ENCODE data around the gene PDZD7.

The PDZD7 gene

GRCh38 chr10:101060951-101061623, 30.2 kb upstream of the PDZD7 start:
- DNase-seq = peak; percentile 70 to 94

- peak; percentile 81 to 92 for DNase-seq
Measured at GRCh38 chr10:101060036-101060950, 29.4 kb upstream of the PDZD7 start.

- no peak for DNase-seq
Measured at GRCh38 chr10:101056365-101057151, 25.6 kb upstream of the PDZD7 start.

GRCh38 chr10:101055411-101055810, 24.5 kb upstream of the PDZD7 start:
- no peak for DNase-seq

DNA sequence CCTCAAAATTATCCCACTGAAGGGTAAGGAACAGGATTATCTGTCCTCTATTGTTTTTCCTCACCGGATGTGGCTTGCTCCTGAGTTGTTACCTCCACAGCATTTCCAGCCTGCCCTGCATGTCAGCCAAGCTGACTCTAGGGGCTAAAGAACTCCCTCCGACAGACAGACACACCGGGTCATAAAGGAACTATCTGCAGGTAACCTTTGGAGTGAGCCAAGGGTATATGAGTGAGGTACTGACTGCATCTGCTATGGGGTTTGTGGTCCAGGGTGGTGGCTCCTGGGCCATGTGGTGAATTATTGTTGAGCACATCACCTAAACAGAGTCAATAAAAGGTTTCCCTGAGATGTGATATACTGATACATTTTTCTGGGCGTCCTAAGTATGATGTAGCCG, 23.9 kb upstream of the PDZD7 start:
- no peak for DNase-seq

DNA sequence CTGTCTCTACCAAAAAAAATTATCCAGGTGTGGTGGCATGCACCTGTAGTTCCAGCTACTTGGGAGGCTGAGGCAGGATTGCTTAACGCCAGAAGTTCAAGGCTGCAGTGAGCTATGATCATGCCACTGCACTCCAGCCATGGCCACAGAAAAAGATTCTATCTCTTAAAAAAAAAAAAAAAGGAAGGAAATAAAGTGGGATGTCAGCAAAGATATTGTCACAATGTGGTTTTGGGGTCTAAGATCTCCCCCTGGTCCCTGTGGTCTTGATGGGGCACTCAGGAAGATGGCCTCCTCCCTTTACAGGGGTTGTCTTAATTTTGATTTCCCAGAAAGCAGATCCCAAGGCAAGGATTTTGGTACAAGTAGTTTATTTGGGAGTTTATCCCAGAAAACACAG, 23.4 kb upstream of the PDZD7 start:
- no peak for DNase-seq

DNA sequence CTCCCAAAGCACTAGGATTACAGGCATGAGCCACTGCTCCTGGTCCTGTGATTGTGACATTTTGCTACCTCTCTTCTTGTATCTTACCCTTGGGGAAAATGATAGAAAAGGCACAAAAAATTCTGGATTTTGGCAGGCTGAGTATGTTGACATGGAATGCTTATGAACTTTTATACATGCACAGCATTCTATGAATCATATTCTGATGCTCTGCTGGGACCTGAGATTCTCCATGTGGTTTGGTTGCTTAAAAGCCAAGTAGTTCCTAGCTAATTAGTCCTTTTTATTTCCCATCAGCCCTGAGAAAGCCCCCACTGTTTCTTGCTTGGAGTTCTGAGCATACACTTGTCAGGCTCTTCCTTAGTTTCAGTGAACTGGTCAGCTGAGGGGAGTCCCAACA, 22.6 kb upstream of the PDZD7 start:
- no peak for DNase-seq

GRCh38 chr10:101052285-101052684, 21.4 kb upstream of the PDZD7 start:
- DNase-seq = no peak

DNA sequence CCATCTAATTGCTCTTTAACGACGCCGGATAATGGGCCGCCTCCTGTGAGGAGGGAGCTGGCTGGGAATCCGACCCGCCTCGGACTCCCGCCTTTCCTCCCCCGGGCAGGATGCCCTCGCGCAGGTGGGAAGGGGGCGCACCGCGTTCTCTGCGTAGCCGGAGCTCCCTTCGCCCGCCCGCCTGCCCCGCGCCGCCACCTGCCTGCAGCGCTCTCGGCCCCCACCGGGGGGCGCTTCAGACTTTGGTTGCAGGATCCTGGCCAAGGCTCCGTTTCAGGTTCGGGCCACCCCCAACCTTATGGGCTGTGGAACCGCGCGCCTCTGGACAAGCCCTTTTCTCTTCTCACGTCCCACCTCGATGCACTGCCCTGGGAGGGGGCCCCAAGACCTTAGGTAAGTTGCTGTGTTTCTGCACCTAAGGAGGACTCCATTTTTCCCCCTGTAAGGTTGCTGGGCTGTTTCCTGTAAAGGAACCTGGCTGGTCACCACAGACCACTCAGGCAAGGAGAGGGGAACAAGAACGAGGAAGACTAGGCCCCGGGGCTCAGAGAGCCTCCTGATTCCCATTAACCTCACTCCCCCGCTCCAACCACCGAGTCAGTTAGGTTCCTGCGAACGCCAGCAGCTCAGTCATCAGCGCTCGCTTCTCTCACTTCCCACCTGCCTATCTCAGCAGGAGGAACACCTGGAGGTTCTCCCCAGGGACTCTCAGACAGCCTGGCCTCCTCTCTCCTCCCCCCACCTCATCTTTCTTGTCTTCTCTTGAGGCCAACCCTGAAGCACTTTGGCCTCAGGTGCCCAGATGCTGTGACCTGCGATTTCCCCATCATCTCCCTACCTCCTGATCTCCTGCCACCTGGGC, 19.5 kb upstream of the PDZD7 start:
- DNase-seq = peak; percentile 37 to 77

DNA sequence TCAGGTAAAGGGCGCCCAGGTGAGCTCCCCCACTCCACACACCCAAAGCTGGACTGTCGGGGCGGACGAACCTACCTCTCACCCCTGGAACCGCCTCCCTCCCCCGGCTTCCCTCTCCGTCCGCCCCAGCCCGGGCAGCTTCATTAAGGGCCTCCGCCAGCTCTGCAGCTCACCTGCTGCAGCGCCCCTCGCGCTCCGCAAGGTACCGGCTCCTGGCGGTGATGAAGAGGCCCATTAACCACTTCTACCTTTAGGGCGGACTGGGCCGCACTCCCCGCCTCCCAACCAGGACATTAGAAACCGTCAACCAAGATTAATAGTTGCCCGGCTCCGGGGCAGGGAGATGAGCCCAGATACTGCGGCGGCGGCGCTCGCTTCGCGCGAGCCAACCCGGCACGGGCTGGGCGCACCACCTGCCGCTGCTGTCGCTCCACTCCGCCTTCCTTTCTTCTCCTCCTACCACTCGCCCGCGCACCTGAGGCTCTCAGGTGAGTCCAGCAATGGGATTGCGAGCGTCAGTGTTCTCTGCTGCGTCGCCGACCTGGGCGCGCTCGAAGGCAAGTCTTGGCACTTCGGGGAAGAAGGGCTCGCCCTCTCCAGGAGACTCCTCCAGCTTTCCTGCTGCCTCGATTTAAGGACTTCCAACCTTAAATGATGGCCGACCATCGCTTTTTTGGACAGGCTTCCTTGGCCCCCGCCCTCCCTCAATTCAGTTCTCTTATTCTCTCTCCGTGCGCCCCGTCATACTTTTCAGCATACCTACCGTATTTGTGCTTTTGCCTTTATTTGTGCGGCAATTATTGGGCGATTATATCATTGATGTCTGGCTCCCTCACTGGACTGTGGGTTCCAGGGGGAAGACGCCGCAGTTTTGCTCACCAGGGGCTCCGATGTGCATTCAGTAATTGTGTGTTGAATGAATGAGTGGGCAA, 17.3 kb upstream of the PDZD7 start:
- peak; percentile 73 to 94 for DNase-seq

DNA sequence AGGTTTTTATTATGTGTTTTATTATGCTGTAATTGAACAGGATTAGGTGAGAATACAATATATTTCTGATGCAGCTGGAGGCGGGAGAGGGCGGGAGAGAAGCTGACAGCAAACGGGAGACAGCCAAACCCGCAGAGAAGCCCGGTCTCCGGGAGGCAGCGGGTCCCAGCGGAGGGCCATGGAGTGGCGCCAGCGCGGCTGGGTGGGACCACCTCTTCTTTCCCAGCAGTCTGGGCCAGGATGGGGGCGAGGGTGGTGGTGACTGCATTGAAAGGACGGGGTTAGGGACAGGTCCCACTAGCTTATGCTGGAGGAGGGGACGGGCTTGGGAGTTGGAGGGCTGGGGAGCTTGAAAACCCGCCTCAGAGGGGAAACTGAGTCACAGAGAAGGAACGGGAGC, 16.3 kb upstream of the PDZD7 start:
- DNase-seq = no peak

DNA sequence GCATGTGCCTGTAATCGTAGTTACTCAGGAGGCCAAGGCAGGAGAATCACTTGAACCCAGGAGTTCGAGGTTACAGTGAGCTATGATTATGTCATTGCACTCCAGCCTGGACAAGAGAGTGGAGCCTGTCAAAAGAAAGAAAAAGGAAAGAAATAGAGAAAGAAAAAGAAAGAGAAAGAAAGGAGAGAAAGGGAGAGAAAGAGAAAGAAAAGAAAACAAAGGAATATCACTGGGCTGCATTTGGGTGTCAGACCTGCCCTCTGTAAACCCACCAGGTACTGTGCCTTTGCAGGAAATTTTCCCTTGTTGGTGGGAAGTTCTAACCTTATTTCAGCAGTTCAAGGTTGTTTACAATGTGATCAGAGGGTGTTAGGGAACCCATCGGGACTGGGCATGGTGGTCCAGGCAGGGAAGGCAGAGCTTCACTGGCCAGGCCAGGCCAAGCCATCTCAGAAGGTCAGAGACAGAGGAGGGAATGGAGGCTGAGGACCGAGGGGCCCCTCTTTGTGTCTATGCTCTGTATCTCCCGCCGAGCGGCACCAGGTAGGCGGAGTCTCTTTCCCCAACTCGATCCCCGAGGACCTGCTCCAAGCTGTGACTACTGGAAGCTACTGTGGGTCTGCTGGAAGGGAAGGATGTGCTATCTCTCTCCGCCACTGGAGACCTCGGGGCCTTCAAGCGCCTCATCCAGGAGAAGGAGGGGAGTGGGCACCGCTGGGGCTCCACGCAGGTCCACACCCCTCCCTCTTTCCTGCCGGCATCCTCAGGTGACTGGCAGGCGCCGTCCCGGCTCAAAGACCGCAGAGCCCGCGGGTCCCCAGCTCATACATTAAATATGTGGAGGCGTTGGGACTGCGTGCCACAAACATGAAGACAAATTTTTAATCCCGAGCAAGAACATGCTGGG, 15.7 kb upstream of the PDZD7 start:
- DNase-seq = peak; percentile 40 to 67

- DNase-seq = no peak
Measured at GRCh38 chr10:101044117-101044516, 13.2 kb upstream of the PDZD7 start.

DNA sequence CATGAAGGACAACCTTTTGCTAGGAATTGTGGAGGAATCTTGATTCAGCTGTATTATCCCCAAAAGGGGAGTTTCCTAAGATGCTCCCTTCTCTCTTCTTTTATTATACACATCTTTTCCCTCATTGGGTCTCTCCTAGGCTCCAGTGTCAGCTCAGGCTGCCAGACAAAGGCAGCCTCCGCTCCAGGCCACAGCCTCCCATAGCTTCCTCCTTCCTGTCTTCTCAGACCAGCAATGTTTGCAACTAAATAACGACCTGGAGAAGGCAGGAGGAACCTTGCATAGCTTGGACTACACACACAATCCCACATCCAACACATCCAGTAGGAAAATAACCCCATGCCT, 12.4 kb upstream of the PDZD7 start:
- DNase-seq = no peak

DNA sequence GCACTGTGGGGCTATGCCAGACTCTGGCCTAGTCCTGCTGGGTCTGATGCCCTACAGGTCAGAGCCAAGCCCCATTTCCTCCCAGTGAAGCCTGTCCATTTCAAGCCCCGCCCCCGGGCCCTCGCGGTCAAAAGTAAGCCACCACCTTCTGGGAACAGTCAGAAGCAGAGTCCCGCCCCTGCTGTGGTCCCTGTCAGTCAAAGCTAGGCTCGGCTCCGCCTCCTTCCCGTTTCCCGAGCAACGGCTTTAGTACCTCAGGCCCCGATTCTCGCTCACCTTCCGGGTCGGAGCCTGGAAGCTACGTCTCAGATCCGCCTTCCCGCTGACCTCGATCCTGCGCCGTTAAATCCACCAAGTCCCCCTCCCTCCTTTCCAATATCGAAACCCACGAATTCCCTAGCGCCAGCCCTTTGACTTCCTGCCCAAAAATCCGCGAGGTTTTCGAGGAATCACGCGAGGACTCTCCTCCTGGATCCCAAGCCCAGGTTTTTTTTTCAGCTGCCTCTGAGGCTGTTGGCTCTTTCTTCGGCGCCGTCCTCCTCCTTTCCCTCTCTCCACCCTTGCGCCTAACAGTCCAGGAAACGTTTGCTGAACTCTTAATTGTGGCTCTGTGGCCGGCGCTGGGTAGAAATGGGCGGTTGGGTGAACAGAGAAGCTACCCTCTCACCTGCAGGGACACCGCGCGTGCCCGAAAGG, 11.9 kb upstream of the PDZD7 start:
- DNase-seq = peak; percentile 87 to 96

- no peak for DNase-seq
Measured at GRCh38 chr10:101042118-101042517, 11.2 kb upstream of the PDZD7 start.

- peak; percentile 57 to 73 for DNase-seq
Measured at GRCh38 chr10:101041252-101041761, 10.4 kb upstream of the PDZD7 start.

- no peak for DNase-seq
Measured at GRCh38 chr10:101040851-101041250, 9.9 kb upstream of the PDZD7 start.

DNA sequence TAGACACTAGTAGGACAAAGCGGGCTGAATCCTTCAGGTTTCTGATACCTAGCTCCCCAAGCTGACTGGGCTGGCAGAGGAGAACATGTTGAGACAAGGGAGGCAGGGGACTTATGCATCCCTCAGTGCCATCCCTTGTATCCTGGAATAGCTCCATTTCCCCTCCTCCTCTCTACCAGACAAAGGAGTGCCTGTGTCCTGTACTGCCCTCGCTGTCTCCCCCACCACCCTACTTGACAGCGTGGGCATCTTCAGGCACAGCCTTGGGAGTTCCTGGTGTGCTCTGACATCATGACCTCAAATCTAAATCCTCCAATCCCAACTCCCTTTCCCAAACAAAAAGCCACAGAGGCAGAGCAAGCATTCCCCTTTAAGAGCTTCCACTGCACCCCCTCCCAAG, 9.1 kb upstream of the PDZD7 start:
- DNase-seq = no peak

Data from NCI-H526 (cell line).